GDM1 (cell line): ENCODE results near the gene ACOX2.
"Not testable (repeated sequence)": the region's sequence is repeated elsewhere in the genome, so short reads cannot be mapped to it uniquely, and the experiment has no call there.

Experiments used
- DNase-seq: peaks from one replicate; lab custom pipeline; 2025; lab: John Stamatoyannopoulos, UW

ACOX2 gene

DNA sequence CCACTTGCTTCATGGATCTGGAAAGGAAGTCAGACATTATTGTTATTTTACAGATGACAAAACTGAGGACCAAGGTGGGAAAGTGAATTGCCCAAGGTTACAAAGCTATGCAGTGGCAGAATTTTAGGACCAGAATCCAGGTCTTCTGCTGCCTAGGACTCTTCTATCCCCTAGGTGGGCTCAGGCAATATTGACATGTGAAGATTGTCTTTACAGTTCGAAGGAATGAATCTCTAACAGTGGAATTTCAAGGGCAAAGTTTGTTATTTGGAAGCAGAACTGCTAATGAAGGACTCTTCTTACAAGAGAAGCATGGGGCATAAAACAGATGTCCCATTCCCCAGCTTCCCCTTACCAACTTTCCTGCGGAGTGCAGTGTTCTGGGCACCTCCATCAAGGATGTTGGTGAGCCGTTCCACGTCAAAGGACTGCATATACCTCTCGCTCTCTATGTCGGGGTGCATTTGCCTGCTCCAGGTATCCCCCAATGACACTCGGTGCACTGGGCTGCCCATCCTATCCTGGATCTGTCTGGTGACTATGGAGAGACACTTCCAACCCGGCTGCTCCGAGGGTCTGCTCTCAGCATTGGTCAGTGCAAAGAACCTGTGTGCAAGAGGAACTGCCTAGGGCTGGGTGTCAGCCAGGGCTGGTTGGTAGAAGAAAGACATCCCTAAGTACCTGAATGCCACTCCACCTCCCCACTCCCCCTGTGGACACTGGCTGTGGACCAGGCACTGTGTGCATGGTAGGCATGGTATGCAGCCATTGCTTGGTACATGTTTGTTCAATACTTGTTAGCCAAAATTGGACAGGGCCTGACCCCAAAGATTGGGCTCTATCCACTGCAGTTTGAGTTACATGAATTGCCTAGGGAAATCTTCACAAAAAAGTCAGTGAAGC lies 2.1 kb downstream of the ACOX2 start:
- no peak for DNase-seq

DNA sequence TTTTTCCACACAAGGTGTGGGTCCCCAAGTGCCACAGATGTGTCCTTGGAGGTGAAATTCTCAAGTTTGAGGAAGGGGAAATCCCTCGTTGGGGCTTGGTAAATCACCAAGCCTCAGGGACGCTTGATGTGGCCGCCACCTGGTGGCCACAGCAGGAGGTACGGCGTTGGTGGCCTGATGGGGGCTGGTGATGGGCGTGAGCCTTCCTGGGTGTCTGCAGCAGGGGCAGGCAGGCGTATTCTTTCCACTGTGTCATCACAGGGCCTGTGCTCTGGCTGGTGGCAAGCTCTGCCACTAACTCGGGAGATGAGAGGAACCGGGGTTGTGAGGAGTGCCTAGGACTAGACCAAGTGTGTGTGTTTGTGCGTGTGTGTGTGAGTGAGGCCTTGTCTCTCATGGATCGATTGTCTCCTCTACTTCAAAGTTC lies 4.2 kb downstream of the ACOX2 start:
- peak; percentile 39 for DNase-seq

- no peak for DNase-seq
Measured at GRCh38 chr3:58531956-58532355, 5.0 kb downstream of the ACOX2 start.

GRCh38 chr3:58531555-58531954 lies 5.4 kb downstream of the ACOX2 start:
- no peak for DNase-seq

- no peak for DNase-seq
Measured at GRCh38 chr3:58530354-58530865, 6.6 kb downstream of the ACOX2 start.

DNA sequence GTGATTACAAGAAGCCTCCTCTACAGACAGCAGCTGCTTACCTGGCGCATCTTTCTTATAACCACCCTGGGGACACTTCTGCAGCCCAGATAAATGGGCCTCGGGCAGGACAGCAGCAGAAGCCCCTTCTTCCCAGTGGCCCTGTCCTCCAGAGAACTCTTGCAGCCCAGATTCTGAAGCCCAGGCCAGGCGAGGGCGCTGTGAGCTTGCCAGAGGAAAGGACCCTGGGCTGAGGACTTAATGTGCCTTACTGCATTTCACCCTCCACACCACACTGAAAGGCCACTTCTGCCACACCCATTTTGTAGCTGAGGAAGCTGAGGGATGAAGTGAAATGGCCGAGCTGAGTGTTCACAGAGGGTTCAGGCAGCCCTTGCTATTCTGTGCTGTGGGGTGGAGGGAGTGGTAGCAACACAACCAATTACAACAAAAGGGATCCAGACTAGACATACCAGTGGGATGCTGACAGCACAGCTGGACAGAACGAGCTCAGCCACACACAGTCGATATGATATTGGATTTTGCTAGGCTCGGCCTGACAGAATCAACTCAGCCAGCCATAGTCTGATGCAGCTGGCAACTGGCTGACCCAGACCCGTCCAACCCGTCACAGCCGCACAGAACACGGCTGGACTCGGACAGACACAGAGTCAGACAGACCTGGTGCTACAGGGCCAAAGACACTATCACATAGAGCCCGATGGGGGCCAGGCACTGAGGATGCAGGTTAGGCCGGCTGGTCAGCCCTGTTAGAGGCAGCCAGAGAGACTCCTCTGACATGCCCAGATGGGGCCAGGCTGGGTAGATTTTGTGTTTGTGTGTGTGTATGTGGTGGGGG lies 7.3 kb downstream of the ACOX2 start:
- no peak for DNase-seq

- no peak for DNase-seq
Measured at GRCh38 chr3:58528629-58529028, 8.4 kb downstream of the ACOX2 start.

GRCh38 chr3:58527440-58527839 lies 9.6 kb downstream of the ACOX2 start:
- DNase-seq = not testable (repeated sequence)

DNA sequence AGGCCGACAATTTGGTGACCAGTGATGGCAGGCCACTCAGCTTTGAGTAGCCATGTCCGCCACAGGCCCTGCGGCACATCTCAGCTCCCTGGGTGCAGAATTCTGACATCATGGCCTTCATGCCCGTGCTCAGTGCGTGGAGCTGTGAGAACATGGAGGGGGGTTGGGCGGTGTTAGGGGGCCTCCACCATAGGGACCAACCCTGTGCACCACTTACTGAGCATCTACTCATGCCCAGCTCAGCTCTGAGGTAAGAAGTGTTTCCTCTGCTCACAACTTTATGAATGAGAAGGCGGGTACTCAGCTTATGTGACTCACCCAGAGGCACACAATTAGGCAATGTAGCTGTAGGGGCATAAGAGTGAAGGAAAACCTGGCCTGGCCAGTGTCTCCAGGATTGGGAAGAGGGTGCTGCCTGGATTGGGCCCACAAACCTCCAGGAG lies 10.5 kb downstream of the ACOX2 start:
- DNase-seq = no peak

DNA sequence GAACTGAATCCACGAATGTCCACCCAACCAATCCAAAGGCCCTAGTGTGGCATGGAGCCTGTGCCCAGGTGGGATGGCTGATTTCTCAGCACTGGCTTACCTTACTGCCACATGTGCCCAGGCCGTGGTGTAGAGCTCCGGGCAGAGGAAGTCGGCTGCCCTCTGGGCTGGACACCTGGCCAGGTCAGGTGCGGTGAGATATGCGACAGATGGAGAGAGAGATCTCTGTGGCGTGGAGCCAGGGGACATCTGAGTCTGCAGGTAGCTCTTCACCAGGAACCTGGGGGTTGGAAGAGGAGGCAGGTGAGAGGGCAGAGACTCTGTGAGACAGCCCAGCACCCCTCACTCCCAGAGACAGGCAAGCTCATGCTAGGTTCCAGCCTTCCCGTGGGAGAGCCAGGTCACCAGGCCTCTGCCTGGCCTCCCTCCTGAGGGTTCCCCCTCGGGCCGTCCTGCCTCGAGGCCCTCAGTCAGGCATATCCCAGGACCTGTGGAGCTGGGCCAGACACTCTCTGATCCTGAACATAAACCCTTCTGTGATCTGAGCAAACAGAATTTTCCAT lies 12.6 kb downstream of the ACOX2 start:
- no peak for DNase-seq

DNA sequence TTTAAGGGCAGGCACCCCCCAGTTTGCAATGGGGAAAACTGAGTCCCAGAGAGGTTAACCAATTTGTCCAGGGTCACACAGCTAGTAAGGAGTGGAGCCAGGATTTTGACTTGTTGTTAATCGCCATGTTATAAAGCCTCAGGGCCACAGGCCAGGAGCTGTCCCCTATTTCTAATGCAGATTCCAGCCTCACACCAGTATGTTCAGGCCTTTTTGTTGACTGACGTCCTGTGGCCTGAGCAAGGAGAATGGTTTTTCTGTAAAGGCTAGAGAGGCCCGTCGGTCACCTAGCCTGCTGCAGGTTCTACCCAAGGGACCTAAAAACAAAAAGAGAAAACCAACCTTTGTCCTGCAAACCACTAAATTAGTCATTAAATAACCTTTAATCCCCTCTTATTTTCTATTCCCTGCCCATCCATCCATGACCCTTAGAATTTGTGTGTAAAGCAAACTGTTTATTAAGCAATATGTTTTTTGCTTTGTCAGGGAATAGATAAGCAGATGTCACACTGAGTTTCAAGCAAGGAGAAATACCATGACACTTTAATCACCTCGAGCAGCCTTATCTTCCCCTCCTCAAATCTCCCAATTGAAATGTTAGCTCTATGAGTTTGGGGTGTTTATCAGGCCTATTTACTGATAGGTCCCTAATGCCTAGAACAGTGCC lies 14.1 kb downstream of the ACOX2 start:
- no peak for DNase-seq

DNA sequence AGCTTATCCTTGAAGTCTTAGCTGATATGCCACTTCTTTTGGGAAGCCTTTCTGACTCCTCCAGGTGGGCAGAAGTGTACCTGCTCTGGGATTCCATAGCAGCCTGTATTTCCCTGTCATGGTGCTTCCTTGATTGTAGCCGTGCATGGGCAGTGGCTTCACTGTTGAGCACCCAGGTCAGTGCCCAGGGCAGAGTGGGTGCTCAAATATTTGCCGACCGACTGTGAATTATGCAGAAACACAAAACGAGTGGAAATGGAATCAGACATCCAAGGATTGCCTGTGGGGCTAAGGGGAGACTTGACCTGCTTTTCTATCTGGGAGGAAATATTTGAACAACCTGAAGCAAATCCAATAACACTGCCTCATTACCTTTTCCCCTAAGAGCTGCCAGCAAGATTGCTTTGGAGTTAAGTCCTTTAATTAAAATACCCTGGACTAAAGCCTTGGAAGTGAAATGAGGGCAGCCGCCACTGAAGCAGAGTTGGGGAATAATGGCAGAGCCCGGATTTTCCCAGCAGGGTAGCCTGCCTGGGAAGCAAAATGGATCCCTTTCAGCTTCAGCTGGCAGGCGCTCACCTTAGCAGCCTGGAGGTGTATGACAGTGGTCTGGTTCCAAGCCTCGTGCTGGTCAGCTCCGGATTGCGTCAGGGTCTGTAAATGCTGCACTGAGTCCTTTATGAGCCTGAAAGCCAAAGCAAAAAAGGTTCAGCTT lies 14.9 kb downstream of the ACOX2 start:
- DNase-seq = no peak

- DNase-seq = no peak
Measured at GRCh38 chr3:58521336-58521670, 15.7 kb downstream of the ACOX2 start.

- no peak for DNase-seq
Measured at GRCh38 chr3:58520403-58521335, 16.3 kb downstream of the ACOX2 start.

DNA sequence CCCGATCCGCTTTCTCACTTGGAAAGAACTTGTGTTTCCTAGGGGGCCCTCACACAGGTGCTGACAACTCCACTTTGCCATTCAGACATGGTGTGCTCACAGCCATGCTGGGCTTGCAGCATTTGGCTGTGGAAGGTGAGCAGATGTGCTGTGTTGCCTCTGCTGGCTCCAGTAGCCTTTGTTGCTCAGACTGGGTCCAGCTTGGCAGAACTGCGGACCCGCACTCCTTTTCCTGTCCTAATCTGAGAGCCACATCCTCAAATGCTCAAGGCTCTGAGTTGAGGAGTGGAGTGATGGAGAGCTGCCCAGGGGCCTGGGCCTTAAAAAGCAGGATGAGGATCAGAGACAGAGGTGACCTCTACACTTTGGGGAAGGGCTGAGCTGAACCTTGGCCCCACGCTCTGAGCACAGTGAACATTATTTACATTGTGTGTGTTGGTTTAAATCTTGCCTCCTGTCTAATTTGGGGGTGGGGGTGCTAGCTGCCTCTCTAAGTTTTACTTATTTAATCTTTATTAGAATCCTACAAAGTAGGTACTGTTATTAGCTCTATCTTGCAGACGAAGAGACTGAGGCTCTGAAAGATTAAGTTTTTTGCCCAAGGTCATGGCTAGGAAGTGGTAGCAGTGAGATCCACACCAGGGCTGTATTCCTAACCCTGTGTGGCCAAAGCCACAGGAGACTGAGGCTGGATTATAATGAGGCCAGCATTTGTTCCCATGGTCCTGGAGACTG lies 17.2 kb downstream of the ACOX2 start:
- no peak for DNase-seq

DNA sequence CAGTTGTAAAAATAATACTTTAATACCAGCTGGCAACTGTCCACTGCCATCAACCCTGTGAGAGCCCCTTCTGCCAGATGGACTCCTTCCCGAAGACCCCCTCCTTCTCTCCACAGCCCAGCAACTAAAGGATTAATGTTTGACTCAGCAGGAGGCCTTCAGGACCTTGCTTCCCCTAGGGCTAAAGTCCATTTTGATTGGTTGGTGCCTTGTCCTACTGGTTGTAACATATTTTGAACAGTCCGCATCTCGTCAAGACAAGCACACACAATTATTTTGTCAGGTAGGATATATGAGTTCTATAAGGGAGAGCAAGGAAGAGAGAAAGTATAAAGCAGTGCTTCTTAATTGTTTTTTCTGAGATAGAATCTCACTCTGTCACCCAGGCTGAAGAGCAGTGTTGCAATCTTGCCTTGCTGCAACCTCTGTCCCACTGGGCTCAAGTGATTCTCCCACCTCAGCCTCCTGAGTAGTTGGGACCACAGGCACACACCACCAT lies 18.6 kb downstream of the ACOX2 start:
- DNase-seq = no peak

DNA sequence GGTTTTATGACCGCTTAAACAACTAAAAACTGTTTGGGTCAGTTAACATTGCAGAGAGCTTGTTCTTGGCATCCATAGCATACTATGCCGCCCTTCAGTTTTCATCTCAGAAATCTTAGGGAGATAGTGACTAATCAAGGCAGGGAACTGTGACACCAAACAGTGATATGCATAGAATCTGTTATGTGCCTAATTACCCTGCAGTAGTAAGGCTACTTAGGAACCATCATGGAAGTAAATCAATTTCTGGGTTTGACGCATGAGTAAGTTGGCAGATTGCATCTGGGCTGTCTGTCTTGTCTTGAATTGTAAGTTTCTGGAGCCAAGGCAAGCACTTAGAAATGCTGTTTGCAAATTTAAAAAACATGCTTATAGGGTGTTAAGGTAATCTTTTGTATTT lies 22.6 kb downstream of the ACOX2 start:
- DNase-seq = no peak

DNA sequence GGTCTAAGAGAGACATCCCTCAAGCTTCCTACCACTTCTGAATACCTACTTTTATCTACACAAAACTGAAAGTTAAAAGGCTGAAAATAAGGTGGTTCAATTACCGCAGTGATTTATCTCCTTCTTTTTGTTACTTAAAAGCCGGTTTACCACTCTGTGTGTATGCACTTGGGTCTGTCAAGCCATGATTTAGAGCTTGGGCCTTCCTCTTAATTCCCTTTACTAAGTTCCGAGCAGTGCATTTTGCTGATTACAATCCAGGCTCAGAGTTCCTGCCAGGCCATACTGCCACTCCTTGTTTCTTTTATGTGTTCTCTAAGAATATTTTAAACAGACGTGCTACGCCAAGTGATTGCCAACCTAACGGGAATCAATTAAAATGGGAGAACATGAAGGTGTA lies 28.6 kb downstream of the ACOX2 start:
- DNase-seq = no peak

DNA sequence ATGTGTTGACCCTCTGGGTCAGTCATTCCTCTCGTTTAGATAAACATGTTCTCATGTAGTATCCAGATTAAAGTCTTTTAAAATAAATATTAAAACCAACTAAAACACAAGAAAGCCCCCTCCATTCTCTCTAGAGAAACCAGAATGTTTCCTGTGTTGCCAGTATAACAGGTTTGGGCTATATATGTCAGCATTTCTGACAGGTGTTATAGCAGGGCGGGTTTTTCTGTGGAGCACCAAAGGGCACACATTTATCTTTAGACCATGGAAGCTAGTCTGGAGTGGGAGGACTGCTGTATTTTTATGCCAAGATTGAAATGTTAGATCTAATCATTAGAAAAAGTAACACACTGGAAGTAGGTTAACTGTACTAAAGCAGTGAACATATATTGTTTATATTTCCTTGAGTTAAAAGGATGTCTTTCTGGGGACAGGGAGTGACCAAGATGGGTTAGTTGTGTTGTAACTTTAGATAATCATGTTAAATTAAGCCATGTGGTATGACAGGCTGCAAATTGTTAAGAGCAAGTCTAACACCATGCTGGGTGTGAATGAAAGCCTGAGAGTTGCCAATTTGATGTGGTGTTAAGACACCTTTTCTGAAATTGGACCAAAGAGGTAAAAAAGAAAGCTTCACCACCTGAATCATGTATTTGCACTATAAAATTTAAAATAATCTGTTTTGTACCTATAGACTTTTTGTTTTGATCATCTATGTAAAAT lies 29.5 kb downstream of the ACOX2 start:
- no peak for DNase-seq
